GM18868 (cell line): ENCODE measurements around the gene DYNC1I2.
"Not testable (repeated sequence)": the region's sequence is repeated elsewhere in the genome, so short reads cannot be mapped to it uniquely, and the experiment has no call there.

Experiments
- ATAC-seq: cut with Tn5 transposase; IDR thresholded peaks from one replicate; pipeline ENCODE4 v1.9.1; 2021; ENCODE audit warnings: mild to moderate bottlenecking, moderate library complexity; ENCODE audit not compliant: unreplicated experiment

DYNC1I2 gene

DNA sequence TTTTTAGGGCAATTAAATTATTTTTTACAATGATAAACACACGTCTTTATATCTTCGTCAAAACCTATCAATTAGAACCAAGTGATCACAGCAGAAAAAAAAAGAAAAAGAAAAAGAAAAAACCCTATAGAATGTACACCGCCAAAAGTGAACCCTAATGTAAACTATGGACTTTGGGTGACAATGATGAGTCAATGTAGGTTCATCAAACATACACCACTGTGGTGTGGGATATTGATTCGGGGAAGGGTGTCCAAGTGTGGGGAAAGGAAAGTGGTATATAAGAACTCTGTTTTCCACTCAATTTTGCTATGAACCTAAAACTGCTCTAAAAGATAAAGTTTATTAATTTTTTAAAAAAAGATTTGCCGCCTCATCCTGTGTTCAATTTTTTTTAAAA lies 85.1 kb downstream of the DYNC1I2 start:
- no peak for ATAC-seq

DNA sequence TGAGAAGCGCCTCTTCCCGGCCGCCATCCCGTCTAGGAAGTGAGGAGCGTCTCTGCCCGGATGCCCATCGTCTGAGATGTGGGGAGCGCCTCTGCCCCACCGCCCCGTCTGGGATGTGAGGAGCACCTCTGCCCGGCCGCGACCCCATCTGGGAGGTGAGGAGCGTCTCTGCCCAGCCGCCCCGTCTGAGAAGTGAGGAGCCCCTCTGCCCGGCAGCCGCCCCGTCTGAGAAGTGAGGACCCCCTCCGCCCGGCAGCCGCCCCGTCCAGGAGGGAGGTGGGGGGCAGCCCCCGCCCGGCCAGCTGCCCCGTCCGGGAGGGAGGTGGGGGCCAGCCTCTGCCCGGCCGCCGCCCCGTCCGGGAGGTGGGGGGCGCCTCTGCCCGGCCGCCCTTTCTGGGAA lies 87.3 kb downstream of the DYNC1I2 start:
- not testable (repeated sequence) for ATAC-seq

DNA sequence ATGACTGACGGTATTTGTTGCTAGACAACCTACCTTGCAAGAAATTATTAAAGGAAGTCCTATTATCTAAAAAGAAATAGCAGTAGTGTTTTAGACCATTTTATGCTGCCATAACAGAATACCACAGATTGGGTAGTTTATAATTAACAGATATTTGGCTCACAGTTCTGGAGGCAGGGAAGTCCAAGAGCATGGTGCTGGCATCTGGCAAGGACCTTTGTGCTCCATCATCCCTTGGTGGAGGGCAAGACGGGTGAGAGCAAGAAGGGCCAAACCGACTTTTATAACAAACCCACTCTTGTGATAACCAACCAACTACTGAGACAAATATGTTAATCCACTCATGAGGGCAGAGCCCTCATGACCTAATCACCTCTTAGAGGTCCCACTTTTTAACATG lies 91.2 kb downstream of the DYNC1I2 start:
- no peak for ATAC-seq

DNA sequence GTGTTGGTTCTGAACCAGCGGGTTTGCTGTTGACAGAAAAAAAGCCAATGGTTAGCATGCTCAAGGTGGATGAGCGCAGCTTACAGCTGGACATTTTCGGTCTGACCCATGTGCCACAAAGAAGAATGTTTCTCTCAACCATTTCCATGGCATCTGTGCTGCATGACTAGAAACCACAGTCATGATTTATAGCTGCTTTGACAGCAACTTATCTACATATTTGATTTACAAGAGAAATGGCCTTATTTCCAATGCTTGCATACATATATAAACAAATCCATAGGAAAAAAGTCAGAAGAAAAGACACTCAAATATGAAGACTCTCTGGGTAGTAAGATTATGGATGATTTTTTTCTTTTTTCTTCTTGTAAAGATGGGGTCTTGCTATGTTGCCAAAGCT lies 98.2 kb downstream of the DYNC1I2 start:
- no peak for ATAC-seq

DNA sequence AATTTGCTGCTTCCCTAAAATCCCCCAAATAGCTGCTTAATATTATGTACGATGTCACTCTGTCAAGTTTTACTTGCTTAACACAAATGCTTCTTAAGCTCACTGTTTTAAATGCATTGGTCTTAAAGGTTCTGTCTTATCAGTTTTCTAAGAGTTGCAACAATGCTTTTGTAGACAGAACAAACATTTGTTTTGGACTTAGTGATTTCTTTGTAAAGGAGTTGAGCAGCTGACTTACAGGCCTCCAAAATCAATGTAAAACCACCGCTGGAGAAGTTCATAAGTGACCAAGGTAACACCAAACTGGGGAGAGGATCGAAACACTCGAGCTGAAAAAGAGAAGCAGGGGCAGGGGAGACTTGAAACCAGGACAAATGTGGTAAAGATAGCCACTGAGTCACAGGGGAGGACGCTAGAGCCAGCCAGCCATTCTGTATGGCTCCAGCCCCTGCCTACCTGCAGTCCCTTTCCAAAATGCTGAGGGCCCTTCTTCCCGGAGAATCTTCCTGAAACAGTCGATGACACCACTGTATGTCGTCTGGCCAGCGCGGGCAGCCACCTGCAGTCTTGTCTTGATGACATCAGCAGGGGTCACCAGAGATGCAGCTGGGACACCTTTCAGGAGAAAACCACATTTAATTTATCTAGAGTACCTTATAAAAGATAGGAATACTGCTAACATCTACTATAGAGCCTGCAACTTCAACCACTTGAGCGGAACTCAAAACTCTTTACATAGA lies 100.2 kb downstream of the DYNC1I2 start:
- no peak for ATAC-seq

DNA sequence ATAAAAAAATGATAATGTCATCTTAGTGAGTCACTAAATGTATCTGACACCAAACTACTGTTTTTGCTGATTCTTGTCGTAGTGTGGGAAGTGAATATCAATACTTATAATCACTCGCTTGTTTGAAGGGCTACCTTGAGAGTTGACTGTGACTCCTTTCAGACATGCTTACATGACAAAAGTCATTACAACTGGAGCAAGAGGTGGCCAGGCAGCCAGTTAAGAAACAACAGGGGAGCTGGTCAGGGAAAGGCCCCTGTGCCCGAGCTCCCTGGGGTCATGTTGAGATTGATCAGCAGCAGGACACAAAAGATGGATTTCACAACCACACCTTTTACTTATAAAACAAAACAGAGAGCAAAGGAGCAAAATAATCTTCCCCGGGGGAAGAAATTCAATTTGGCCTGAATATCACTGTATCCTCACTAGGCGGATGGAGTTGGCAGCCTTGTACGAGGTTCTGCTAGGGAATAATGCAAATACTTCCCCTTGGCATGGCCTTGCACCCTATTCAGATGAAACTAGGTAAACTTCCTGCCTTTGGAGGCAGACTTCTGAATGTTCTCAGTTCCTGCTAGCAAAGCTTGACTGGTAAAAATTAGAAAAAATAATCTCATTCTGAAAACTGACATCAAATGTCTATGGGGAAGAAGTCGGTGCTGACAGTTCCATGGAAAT lies 101.2 kb downstream of the DYNC1I2 start:
- no peak for ATAC-seq

DNA sequence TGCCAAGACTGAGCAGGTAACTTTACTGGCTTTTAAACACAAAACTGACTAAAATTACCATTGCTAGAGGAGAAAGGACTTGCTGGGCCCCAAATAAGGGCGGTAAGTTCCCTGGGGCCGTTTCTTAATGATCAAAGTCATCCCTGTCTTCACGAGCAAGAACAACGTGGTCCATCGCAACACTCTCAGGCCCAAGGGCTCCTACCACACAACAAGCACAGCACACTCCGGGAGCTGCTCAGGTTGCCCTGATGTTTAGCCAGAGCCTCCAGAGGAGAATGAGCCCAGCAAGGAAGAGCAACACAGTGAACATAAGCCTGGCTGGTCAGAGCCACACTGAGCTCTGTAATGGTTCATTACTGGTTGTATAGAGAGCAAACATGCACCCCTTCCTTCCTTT lies 102.7 kb downstream of the DYNC1I2 start:
- no peak for ATAC-seq

DNA sequence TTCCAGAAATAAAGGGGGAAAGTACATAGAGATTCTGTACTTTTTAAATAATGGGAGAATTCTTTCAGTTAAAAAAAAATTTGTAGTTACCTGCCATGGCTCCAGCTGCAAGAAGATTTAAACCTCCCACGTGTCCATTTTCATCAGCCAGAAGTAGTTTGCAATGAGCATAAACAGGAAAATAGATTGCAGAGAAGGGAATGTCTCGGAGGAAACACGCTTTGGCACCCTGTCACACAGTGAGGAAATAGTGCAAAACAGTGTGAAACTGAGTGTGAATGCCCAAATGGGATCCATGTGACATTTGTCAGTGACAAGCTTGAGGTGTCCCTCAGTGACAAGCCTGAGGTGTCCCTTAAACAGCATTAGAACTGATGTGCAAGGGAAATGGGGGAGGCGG lies 104.1 kb downstream of the DYNC1I2 start:
- ATAC-seq: no peak

DNA sequence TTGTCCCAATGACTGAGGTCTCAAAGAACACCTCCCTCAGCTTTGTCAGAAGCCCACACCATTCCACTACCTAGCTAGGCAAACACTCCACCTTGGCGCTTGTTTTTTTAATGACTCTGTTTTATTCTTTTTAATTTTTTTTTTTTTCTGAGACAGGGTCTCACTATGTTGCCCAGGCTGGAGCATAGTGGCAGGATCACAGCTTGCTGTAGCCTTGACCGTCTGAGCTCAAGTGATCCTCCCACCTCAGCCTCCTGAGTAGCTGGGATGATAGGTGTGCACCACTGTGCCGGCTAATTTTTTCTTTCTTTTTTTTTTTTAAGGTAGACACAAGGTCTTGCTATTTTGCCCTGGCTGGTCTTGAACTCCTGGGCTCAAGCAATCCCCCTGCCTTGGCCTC lies 104.9 kb downstream of the DYNC1I2 start:
- ATAC-seq: no peak

DNA sequence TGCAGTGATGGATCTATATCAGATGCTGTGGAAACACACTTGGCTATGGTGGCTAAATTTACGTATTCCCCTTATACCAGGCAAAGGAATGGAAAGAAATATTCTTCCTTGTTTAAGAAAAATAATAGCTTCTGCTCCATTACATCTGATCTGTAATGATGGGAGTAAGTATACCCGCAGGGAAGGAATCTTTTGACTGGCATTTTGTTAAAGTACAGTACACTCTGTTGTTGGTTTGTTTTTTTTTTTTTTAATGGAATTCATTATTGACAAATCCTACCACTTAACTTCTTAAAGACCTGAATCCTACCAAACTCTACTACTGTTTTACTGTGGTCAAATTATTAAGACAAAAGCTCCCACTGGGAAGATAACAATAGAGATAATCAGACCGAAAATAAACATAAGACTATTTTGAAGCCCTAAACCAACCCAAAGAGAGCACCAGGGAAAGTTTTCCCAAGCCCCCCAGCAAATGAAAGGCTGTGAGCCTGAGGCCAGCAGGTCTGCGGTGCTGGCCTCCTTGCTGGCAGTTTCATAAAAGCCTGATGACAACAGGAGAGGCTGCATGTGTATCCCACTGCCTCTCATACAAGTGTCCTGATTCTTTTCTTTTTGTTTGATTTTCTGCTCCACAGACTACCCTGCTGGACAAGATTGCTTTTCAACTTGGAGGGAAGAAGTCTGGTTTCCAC lies 105.8 kb downstream of the DYNC1I2 start:
- no peak for ATAC-seq

GRCh38 chr2:171793691-171794678 lies 106.7 kb downstream of the DYNC1I2 start:
- no peak for ATAC-seq

- ATAC-seq: no peak
Observed at GRCh38 chr2:171794918-171795317, 107.6 kb downstream of the DYNC1I2 start.
